ENCODE measurements around the gene ANKMY1. TPM values are rescaled to one million over a fixed set of nuclear protein-coding genes. Genes with fewer than 3 reads are reported as not detected.

Gene ANKMY1
- polyA plus RNA-seq, 3 donors, result 2.1 to 22.9 (median 2.9) TPM

DNA sequence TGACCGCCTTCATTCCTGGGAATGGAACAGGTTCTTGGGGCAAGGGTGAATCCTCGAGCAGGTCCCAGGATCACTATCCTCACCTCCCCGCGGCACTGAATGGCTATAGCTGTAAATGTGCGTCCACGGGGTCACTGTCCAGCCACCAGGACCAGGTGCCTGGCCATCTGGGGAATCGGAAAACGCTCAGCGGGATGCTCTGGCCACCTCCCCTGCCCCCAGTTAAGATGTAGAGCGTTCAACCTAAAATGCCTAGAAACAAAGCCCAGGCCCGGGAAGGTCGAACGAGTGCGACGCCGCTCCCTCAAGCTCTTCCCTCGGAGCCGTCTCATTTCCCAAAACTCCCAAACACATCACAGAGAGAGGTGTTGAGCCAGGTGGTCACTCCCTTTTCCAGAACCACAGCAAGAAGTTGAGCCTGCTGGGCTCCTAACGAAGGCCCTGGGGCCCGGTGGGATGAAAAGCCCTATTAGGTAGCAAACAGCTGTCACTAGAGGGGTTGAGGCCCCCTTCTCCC lies 28.0 kb upstream of the ANKMY1 start:
- TF ChIP-seq, protein P1, sequence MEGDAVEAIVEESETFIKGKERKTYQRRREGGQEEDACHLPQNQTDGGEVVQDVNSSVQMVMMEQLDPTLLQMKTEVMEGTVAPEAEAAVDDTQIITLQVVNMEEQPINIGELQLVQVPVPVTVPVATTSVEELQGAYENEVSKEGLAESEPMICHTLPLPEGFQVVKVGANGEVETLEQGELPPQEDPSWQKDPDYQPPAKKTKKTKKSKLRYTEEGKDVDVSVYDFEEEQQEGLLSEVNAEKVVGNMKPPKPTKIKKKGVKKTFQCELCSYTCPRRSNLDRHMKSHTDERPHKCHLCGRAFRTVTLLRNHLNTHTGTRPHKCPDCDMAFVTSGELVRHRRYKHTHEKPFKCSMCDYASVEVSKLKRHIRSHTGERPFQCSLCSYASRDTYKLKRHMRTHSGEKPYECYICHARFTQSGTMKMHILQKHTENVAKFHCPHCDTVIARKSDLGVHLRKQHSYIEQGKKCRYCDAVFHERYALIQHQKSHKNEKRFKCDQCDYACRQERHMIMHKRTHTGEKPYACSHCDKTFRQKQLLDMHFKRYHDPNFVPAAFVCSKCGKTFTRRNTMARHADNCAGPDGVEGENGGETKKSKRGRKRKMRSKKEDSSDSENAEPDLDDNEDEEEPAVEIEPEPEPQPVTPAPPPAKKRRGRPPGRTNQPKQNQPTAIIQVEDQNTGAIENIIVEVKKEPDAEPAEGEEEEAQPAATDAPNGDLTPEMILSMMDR (IDR thresholded peaks at IDR 0.05), result no peak
- Mint-ChIP-seq H3K4me3 (peak overlapping the region; percentile 92 to 93), H3K27me3 (ENCODE audit: low read depth in 3 of 3) (peaks cover 0 to 3% (median 2%) of the 10 kb centered on the region in 3 donors), H3K27ac (peak overlapping the region; percentile 95 to 99 (median 98)), H3K36me3 (peaks cover 36 to 38% of the 10 kb centered on the region in 2 donors), H3K4me1 (peaks cover 63% of the 10 kb centered on the region), H3K9me3 (peaks cover 0 to 3% (median 0%) of the 10 kb centered on the region in 7 donors)
- WGBS (ENCODE audit: insufficient coverage), result 22% methylated on average over 12 of the region's 20 CpGs
- Histone ChIP-seq H3K36me3 (replicated peaks in 1 of 2; ENCODE audit: control insufficient read depth in 1 of 2, insufficient read depth in 2 of 2, low read length in 2 of 2) (peaks cover 9 to 24% of the 10 kb centered on the region in 2 donors), H3K9ac (ENCODE audit: insufficient read depth, low read length, poor library complexity, severe bottlenecking) (peak overlapping the region; percentile 83), H4K20me1 (ENCODE audit: insufficient read depth, low read length) (peaks cover 37% of the 10 kb centered on the region), H3K4me2 (replicated peaks; ENCODE audit: extremely low read depth, low read length, poor library complexity, severe bottlenecking) (peak overlapping the region; percentile 96), H2AFZ (ENCODE audit: insufficient read depth, low read depth, low read length, poor library complexity, severe bottlenecking) (peak overlapping the region; percentile 81), H3K4me1 (ENCODE audit: control insufficient read depth in 1 of 2, insufficient read depth in 2 of 2, low read length in 2 of 2) (peaks cover 38 to 49% of the 10 kb centered on the region in 2 donors), H3K27me3 (ENCODE audit: control insufficient read depth in 2 of 2, insufficient read depth in 2 of 2, low read length in 2 of 2) (no peaks in the 10 kb centered on the region), H3K9me3 (replicated peaks in 1 of 2; ENCODE audit: control insufficient read depth in 1 of 2, insufficient read depth in 1 of 2, low read length in 2 of 2) (no peaks in the 10 kb centered on the region), H3K27ac (ENCODE audit: low read depth in 1 of 2, low read length in 2 of 2) (peak overlapping the region; percentile 93 to 94), H3K4me3 (replicated peaks in 1 of 3; ENCODE audit: low read depth in 2 of 3, low read length in 3 of 3) (peak overlapping the region; percentile 46 to 83 (median 80)), H3K79me2 (ENCODE audit: insufficient read depth, low read length) (peaks cover 92% of the 10 kb centered on the region)
- DNase-seq, result no peak
- intact Hi-C loops (cut with micrococcal nuclease), result loop anchor here (2.0 to 10.0 kb wide), 6 partner anchors 19 to 561 kb away; partner anchors contain the start of genes DUSP28 (in 1 of the 2) and NDUFA10 (in 1 of the 2)

- peak overlapping the region; percentile 89 to 98 (median 95) for H3K27ac Mint-ChIP-seq
- Histone ChIP-seq H3K36me3 (replicated peaks in 1 of 2; ENCODE audit: control insufficient read depth in 1 of 2, insufficient read depth in 2 of 2, low read length in 2 of 2) (peaks cover 2 to 17% of the 10 kb centered on the region in 2 donors), H4K20me1 (ENCODE audit: insufficient read depth, low read length) (peaks cover 41% of the 10 kb centered on the region), H3K79me2 (ENCODE audit: insufficient read depth, low read length) (peaks cover 89% of the 10 kb centered on the region), H3K4me1 (ENCODE audit: control insufficient read depth in 1 of 2, insufficient read depth in 2 of 2, low read length in 2 of 2) (peaks cover 45 to 55% of the 10 kb centered on the region in 2 donors), H2AFZ (ENCODE audit: insufficient read depth, low read depth, low read length, poor library complexity, severe bottlenecking) (no peak overlapping the region), H3K9ac (ENCODE audit: insufficient read depth, low read length, poor library complexity, severe bottlenecking) (peak overlapping the region; percentile 83), H3K4me3 (replicated peaks in 1 of 3; ENCODE audit: low read depth in 2 of 3, low read length in 3 of 3) (peak overlapping the region in 2 of 3 experiments; percentile 80 to 83), H3K9me3 (replicated peaks in 1 of 2; ENCODE audit: control insufficient read depth in 1 of 2, insufficient read depth in 1 of 2, low read length in 2 of 2) (no peaks in the 10 kb centered on the region), H3K4me2 (replicated peaks; ENCODE audit: extremely low read depth, low read length, poor library complexity, severe bottlenecking) (peak overlapping the region; percentile 96), H3K27me3 (ENCODE audit: control insufficient read depth in 2 of 2, insufficient read depth in 2 of 2, low read length in 2 of 2) (no peaks in the 10 kb centered on the region), H3K27ac (ENCODE audit: low read depth in 1 of 2, low read length in 2 of 2) (peak overlapping the region; percentile 93 to 94)
- H3K36me3 Mint-ChIP-seq, result peaks cover 31 to 36% of the 10 kb centered on the region in 2 donors
- peak overlapping the region; percentile 42 to 92 for H3K4me3 Mint-ChIP-seq
- intact Hi-C loops (cut with micrococcal nuclease), result loop anchor here (2.0 to 10.0 kb wide), 4 partner anchors 24 to 560 kb away; partner anchors contain the start of genes DUSP28 (in 1 of the 2) and NDUFA10 (in 1 of the 2)
- TF ChIP-seq, protein P1 (IDR thresholded peaks at IDR 0.05), result no peak
- peaks cover 69% of the 10 kb centered on the region for H3K4me1 Mint-ChIP-seq
- peaks cover 0 to 3% (median 0%) of the 10 kb centered on the region in 7 donors for H3K9me3 Mint-ChIP-seq
- WGBS (ENCODE audit: insufficient coverage), result 95% methylated on average over 6 of the region's 6 CpGs
- H3K27me3 Mint-ChIP-seq (ENCODE audit: low read depth in 3 of 3), result peaks cover 2 to 3% (median 2%) of the 10 kb centered on the region in 3 donors
- no peak for DNase-seq
Observed at GRCh38 chr2:240585101-240585500, 27.3 kb upstream of the ANKMY1 start.

Measured in CD14-positive monocyte (primary cell).